Left ventricle myocardium superior (tissue), 1 donor: ENCODE results near the gene FXYD6. TPM values are rescaled to one million over a fixed set of nuclear protein-coding genes. Genes with fewer than 3 reads are reported as not detected.

ENCODE experiments used
- ATAC-seq: fragments of 200-7000 bp; cut with Tn5 transposase; one replicate; pipeline ENCODE4 v1.9.1; 2020; ENCODE audit warnings: mild to moderate bottlenecking, moderate library complexity
- DNase-seq: peaks from one replicate; pipeline ENCODE4 v3.0.0-alpha.2; 2020
- intact Hi-C: fragments of 100-400 bp; cut with micrococcal nuclease; formaldehyde crosslinking; loops from one replicate; pipeline ENCODE4 v1.11.0; 2022
- total RNA-seq: library from RNA; stranded (reverse); fragmentation: NEBNext Ultra II Directional; extraction: Animal tissue kit (Norgen Biotek cat#: 25700); gene quantifications from one replicate; pipeline ENCODE4 v1.2.1, GENCODE V29; 2021
- donor health status: DM: no; HTN: yes; CAD: no; lungs with severe emphysema.

Gene FXYD6
- total RNA-seq, 1 donor from 2014 or later: 35.4 TPM

- no peak for DNase-seq
- no peak for ATAC-seq
- intact Hi-C loops: no loop called here
These were observed 17.4 kb downstream of the FXYD6 start for GRCh38 chr11:117859061-117859460.

GRCh38 chr11:117857734-117858414, 18.6 kb downstream of the FXYD6 start:
- ATAC-seq (peak; percentile 9), DNase-seq (no peak)
- intact Hi-C loops: no loop called here

GRCh38 chr11:117855912-117856651, 20.4 kb downstream of the FXYD6 start:
- intact Hi-C loops: no loop called here
- no peak for ATAC-seq
- no peak for DNase-seq

- no peak for DNase-seq
- ATAC-seq: no peak
- intact Hi-C loops: no loop called here
These were observed 21.1 kb downstream of the FXYD6 start for GRCh38 chr11:117855186-117855845.

GRCh38 chr11:117852309-117852708, 24.1 kb downstream of the FXYD6 start:
- no peak for ATAC-seq
- intact Hi-C loops: no loop called here
- DNase-seq: no peak

- peak; percentile 75 for ATAC-seq
- intact Hi-C loops: no loop called here
- DNase-seq: peak; percentile 70
These were observed 24.6 kb downstream of the FXYD6 start for GRCh38 chr11:117851852-117852251.

- ATAC-seq: peak; percentile 80
- DNase-seq: no peak
- intact Hi-C loops: no loop called here
These were observed 25.4 kb downstream of the FXYD6 start for GRCh38 chr11:117851106-117851505.

- no peak for ATAC-seq
- DNase-seq: no peak
- intact Hi-C loops: no loop called here
These were observed 26.6 kb downstream of the FXYD6 start for GRCh38 chr11:117849781-117850414.

GRCh38 chr11:117843666-117844484, 32.6 kb downstream of the FXYD6 start:
- intact Hi-C loops: loop anchor here (5.0 kb wide), 1 partner anchor 103 kb away; no protein-coding TSS in a partner anchor
- DNase-seq: peak; percentile 90
- ATAC-seq: peak; percentile 79

GRCh38 chr11:117842131-117842941, 34.1 kb downstream of the FXYD6 start:
- intact Hi-C loops: loop anchor here (5.0 kb wide), 1 partner anchor 105 kb away; no protein-coding TSS in a partner anchor
- no peak for DNase-seq
- peak; percentile 37 for ATAC-seq

GRCh38 chr11:117841551-117842031, 34.9 kb downstream of the FXYD6 start:
- no peak for DNase-seq
- intact Hi-C loops: loop anchor here (5.0 kb wide), 1 partner anchor 106 kb away; no protein-coding TSS in a partner anchor
- no peak for ATAC-seq

GRCh38 chr11:117840881-117841550, 35.4 kb downstream of the FXYD6 start:
- ATAC-seq: no peak
- DNase-seq: no peak
- intact Hi-C loops: loop anchor here (5.0 kb wide), 1 partner anchor 106 kb away; no protein-coding TSS in a partner anchor

- intact Hi-C loops: loop anchor here (5.0 kb wide), 1 partner anchor 107 kb away; no protein-coding TSS in a partner anchor
- DNase-seq: no peak
- ATAC-seq: no peak
These were observed 36.3 kb downstream of the FXYD6 start for GRCh38 chr11:117839936-117840813.

GRCh38 chr11:117839380-117839881, 37.0 kb downstream of the FXYD6 start:
- intact Hi-C loops: no loop called here
- ATAC-seq: no peak
- DNase-seq: no peak

- intact Hi-C loops: no loop called here
These were observed 37.6 kb downstream of the FXYD6 start for GRCh38 chr11:117838901-117839300.

GRCh38 chr11:117837791-117838190, 38.7 kb downstream of the FXYD6 start:
- intact Hi-C loops: no loop called here
- ATAC-seq (no peak), DNase-seq (no peak)

More at GRCh38 chr11:117838901-117839300, 37.6 kb downstream of the FXYD6 start:
- DNase-seq (no peak), ATAC-seq (no peak)
